Measurements from ENCODE around the gene TRMT2A. TPM values are rescaled to one million over a fixed set of nuclear protein-coding genes. Genes with fewer than 3 reads are reported as not detected.

TRMT2A gene
- total and polyA plus RNA-seq, 10 of the 15 experiments (the other 5 are each of a cell fraction or from before 2014, with no cell fraction given), result 0.29 to 97.0 (median 57.9) TPM

- CTCF ChIA-PET, result interaction anchor here (1.4 kb wide), 2 partner anchors 85 to 141 kb away, joined by 3 to 4 read pairs; no protein-coding TSS in a partner anchor
- SMC1A ChIA-PET (ENCODE audit: uncharacterized antibody, unreplicated experiment), result interaction anchor here (0.9 kb wide), 1 partner anchor 92 kb away, joined by 4 read pairs; no protein-coding TSS in a partner anchor
- 55% methylated on average over 16 of the region's 16 CpGs for WGBS (ENCODE audit: insufficient coverage, insufficient replicate concordance, low lambda C conversion rate, missing lambda C conversion rate)
- POLR2A ChIA-PET, result no interaction called here
- no peak for FAIRE-seq
- BruUV-seq (replicated peaks), result no TSS peak
- in situ Hi-C loops (cut with MboI) (loop anchor here (10.0 kb wide), 2 partner anchors 111 to 141 kb away; partner anchors contain the start of gene RTN4R), intact Hi-C loops (cut with micrococcal nuclease; ENCODE audit: unreplicated experiment) (no loop called here)
- RAD21 ChIA-PET (ENCODE audit: unreplicated experiment), result no interaction called here
- no peak for DNase-seq (ENCODE audit: low read depth, low spot score)
- Histone ChIP-seq H3K27me3 (replicated peaks in 1 of 2; ENCODE audit: control insufficient read depth in 2 of 2, insufficient read depth in 2 of 2, low read length in 1 of 2) (peaks cover 1 to 2% of the 10 kb centered on the region in 2 experiments; a peak in 3 of 4 replicates), H4K20me1 (ENCODE audit: control insufficient read depth, insufficient read depth) (no peaks in the 10 kb centered on the region), H3K79me2 (ENCODE audit: control insufficient read depth, insufficient read depth, low read length) (no peaks in the 10 kb centered on the region), H3K4me2 (ENCODE audit: control insufficient read depth, insufficient read depth) (no peak overlapping the region), H3K36me3 (ENCODE audit: control insufficient read depth in 2 of 2, insufficient read depth in 2 of 2, low read length in 1 of 2) (no peaks in the 10 kb centered on the region), H3K27ac (ENCODE audit: control insufficient read depth, insufficient read depth) (no peak overlapping the region), H3K4me3 (no peak overlapping the region), H3K9ac (ENCODE audit: control insufficient read depth, insufficient read depth, low read length) (no peak overlapping the region), H3K9me3 (replicated peaks; ENCODE audit: control insufficient read depth, insufficient read depth, low read length) (no peaks in the 10 kb centered on the region), H2AFZ (ENCODE audit: control insufficient read depth, low read depth, low read length) (no peak overlapping the region), H3K4me1 (ENCODE audit: control insufficient read depth, insufficient read depth, low read length) (no peaks in the 10 kb centered on the region)
- ATAC-seq, result no peak
- no peak for TF ChIP-seq CTCF (IDR thresholded peaks at IDR 0.05 in 2 of 3, conservative IDR thresholded peaks at IDR 0.05 in 1 of 3; ENCODE audit: control insufficient read depth in 2 of 3, extremely low read depth in 1 of 3, insufficient read depth in 1 of 3, low read depth in 3 of 3, low read length in 3 of 3)
- TF ChIP-seq ZZZ3 (IDR thresholded peaks at IDR 0.05; ENCODE audit: control insufficient read depth, insufficient read length, low read depth), result no peak
- no peak for TF ChIP-seq IKZF2 (IDR thresholded peaks at IDR 0.05)
- TF ChIP-seq, protein P1, sequence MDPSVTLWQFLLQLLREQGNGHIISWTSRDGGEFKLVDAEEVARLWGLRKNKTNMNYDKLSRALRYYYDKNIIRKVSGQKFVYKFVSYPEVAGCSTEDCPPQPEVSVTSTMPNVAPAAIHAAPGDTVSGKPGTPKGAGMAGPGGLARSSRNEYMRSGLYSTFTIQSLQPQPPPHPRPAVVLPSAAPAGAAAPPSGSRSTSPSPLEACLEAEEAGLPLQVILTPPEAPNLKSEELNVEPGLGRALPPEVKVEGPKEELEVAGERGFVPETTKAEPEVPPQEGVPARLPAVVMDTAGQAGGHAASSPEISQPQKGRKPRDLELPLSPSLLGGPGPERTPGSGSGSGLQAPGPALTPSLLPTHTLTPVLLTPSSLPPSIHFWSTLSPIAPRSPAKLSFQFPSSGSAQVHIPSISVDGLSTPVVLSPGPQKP (IDR thresholded peaks at IDR 0.05; ENCODE audit: low read depth, low read length), result no peak
- TF ChIP-seq TBL1XR1 (IDR thresholded peaks at IDR 0.05; ENCODE audit: low read depth, low read length), result no peak
- TF ChIP-seq BRCA1 (IDR thresholded peaks at IDR 0.05; ENCODE audit: low read depth, low read length), result no peak
- no peak for TF ChIP-seq CBFB (IDR thresholded peaks at IDR 0.05; ENCODE audit: low read depth)
- TF ChIP-seq, protein P2, sequence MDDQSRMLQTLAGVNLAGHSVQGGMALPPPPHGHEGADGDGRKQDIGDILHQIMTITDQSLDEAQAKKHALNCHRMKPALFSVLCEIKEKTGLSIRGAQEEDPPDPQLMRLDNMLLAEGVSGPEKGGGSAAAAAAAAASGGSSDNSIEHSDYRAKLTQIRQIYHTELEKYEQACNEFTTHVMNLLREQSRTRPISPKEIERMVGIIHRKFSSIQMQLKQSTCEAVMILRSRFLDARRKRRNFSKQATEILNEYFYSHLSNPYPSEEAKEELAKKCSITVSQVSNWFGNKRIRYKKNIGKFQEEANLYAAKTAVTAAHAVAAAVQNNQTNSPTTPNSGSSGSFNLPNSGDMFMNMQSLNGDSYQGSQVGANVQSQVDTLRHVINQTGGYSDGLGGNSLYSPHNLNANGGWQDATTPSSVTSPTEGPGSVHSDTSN (IDR thresholded peaks at IDR 0.05; ENCODE audit: insufficient replicate concordance, low read depth, low read length), result no peak
- TF ChIP-seq FOXM1 (IDR thresholded peaks at IDR 0.05; ENCODE audit: low read depth, low read length), result no peak
- TF ChIP-seq ZNF384 (IDR thresholded peaks at IDR 0.05; ENCODE audit: borderline replicate concordance, low read depth, low read length), result no peak
- no peak for TF ChIP-seq BACH1 (IDR thresholded peaks at IDR 0.05; ENCODE audit: borderline replicate concordance)
- TF ChIP-seq, protein P3, sequence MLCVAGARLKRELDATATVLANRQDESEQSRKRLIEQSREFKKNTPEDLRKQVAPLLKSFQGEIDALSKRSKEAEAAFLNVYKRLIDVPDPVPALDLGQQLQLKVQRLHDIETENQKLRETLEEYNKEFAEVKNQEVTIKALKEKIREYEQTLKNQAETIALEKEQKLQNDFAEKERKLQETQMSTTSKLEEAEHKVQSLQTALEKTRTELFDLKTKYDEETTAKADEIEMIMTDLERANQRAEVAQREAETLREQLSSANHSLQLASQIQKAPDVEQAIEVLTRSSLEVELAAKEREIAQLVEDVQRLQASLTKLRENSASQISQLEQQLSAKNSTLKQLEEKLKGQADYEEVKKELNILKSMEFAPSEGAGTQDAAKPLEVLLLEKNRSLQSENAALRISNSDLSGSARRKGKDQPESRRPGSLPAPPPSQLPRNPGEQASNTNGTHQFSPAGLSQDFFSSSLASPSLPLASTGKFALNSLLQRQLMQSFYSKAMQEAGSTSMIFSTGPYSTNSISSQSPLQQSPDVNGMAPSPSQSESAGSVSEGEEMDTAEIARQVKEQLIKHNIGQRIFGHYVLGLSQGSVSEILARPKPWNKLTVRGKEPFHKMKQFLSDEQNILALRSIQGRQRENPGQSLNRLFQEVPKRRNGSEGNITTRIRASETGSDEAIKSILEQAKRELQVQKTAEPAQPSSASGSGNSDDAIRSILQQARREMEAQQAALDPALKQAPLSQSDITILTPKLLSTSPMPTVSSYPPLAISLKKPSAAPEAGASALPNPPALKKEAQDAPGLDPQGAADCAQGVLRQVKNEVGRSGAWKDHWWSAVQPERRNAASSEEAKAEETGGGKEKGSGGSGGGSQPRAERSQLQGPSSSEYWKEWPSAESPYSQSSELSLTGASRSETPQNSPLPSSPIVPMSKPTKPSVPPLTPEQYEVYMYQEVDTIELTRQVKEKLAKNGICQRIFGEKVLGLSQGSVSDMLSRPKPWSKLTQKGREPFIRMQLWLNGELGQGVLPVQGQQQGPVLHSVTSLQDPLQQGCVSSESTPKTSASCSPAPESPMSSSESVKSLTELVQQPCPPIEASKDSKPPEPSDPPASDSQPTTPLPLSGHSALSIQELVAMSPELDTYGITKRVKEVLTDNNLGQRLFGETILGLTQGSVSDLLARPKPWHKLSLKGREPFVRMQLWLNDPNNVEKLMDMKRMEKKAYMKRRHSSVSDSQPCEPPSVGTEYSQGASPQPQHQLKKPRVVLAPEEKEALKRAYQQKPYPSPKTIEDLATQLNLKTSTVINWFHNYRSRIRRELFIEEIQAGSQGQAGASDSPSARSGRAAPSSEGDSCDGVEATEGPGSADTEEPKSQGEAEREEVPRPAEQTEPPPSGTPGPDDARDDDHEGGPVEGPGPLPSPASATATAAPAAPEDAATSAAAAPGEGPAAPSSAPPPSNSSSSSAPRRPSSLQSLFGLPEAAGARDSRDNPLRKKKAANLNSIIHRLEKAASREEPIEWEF (IDR thresholded peaks at IDR 0.05; ENCODE audit: insufficient replicate concordance, low read depth, low read length), result no peak
- no peak for TF ChIP-seq CHD1 (IDR thresholded peaks at IDR 0.05; ENCODE audit: low read depth, low read length)
- TF ChIP-seq, protein P4, sequence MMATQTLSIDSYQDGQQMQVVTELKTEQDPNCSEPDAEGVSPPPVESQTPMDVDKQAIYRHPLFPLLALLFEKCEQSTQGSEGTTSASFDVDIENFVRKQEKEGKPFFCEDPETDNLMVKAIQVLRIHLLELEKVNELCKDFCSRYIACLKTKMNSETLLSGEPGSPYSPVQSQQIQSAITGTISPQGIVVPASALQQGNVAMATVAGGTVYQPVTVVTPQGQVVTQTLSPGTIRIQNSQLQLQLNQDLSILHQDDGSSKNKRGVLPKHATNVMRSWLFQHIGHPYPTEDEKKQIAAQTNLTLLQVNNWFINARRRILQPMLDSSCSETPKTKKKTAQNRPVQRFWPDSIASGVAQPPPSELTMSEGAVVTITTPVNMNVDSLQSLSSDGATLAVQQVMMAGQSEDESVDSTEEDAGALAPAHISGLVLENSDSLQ (IDR thresholded peaks at IDR 0.05), result no peak
Observed at GRCh38 chr22:20153945-20154344, 36.9 kb upstream of the TRMT2A start.

Data from GM12878 (cell line).